CD4-positive, alpha-beta T cell treated with Interleukin-6 at 100 ng/mL for 8 hours (primary cell): ENCODE results near the gene KCNK6.
A peak's percentile ranks its signal among the peaks of the same experiment; 100 is the strongest.

ENCODE experiments used
- DNase-seq: peaks from one replicate; pipeline ENCODE4 v3.0.0-alpha.2; 2020; ENCODE audit warnings: mixed read lengths, low spot score

The KCNK6 gene

GRCh38 chr19:38319421-38320258 is at the start of gene KCNK6:
Gene KCNK6, plus strand, starts transcription at chr19:38319845. Its CDS starts 106 bp downstream, at chr19:38319951.
- DNase-seq: peak; percentile 38

GRCh38 chr19:38270587-38271167 is 49.0 kb upstream of the KCNK6 start:
- no peak for DNase-seq

GRCh38 chr19:38273499-38273898 is 46.1 kb upstream of the KCNK6 start:
- DNase-seq: no peak

GRCh38 chr19:38274739-38275138 is 44.9 kb upstream of the KCNK6 start:
- DNase-seq: no peak

- no peak for DNase-seq
Observed at GRCh38 chr19:38276942-38277517, 42.6 kb upstream of the KCNK6 start.

GRCh38 chr19:38277549-38277948 is 42.1 kb upstream of the KCNK6 start:
- DNase-seq: no peak

- DNase-seq: no peak
Observed at GRCh38 chr19:38277969-38278680, 41.5 kb upstream of the KCNK6 start.

- DNase-seq: no peak
Observed at GRCh38 chr19:38278751-38279150, 40.9 kb upstream of the KCNK6 start.

- no peak for DNase-seq
Observed at GRCh38 chr19:38280030-38280921, 39.4 kb upstream of the KCNK6 start.

GRCh38 chr19:38281811-38282566 is 37.7 kb upstream of the KCNK6 start:
- DNase-seq: no peak

- DNase-seq: no peak
Observed at GRCh38 chr19:38283271-38283670, 36.4 kb upstream of the KCNK6 start.

GRCh38 chr19:38284422-38284821 is 35.2 kb upstream of the KCNK6 start:
- no peak for DNase-seq

- DNase-seq: no peak
Observed at GRCh38 chr19:38285567-38285966, 34.1 kb upstream of the KCNK6 start.

- no peak for DNase-seq
Observed at GRCh38 chr19:38287604-38288003, 32.0 kb upstream of the KCNK6 start.

- no peak for DNase-seq
Observed at GRCh38 chr19:38288123-38288855, 31.4 kb upstream of the KCNK6 start.

- no peak for DNase-seq
Observed at GRCh38 chr19:38289955-38290354, 29.7 kb upstream of the KCNK6 start.

- no peak for DNase-seq
Observed at GRCh38 chr19:38290631-38291147, 29.0 kb upstream of the KCNK6 start.

- DNase-seq: no peak
Observed at GRCh38 chr19:38291855-38292254, 27.8 kb upstream of the KCNK6 start.

GRCh38 chr19:38293281-38293680 is 26.4 kb upstream of the KCNK6 start:
- DNase-seq: no peak

- no peak for DNase-seq
Observed at GRCh38 chr19:38294090-38294489, 25.6 kb upstream of the KCNK6 start.
